Erythroblast (primary cell): ENCODE data around the gene LRP3.

ENCODE experiments used
- GATA1 ChIP-seq: IDR thresholded peaks from 2 replicates; pipeline ENCODE4 v1.6.1; 2011; ENCODE audit warnings: low read depth, mild to moderate bottlenecking, control low read depth, low read length, moderate library complexity
- POLR2A ChIP-seq: IDR thresholded peaks from 2 replicates; pipeline ENCODE4 v1.6.1; 2011; ENCODE audit warnings: mild to moderate bottlenecking, low read length

- TF ChIP-seq POLR2A (no peak), GATA1 (no peak)
These were observed 7.0 kb upstream of the LRP3 start for GRCh38 chr19:33187183-33187540.
